ENCODE data around the gene IAPP. TPM values are rescaled to one million over a fixed set of nuclear protein-coding genes. Genes with fewer than 3 reads are reported as not detected.

Gene IAPP
- total and polyA plus RNA-seq, 9 of the 15 experiments (the other 6 are each of a cell fraction or from before 2014, with no cell fraction given), result not detected

DNA sequence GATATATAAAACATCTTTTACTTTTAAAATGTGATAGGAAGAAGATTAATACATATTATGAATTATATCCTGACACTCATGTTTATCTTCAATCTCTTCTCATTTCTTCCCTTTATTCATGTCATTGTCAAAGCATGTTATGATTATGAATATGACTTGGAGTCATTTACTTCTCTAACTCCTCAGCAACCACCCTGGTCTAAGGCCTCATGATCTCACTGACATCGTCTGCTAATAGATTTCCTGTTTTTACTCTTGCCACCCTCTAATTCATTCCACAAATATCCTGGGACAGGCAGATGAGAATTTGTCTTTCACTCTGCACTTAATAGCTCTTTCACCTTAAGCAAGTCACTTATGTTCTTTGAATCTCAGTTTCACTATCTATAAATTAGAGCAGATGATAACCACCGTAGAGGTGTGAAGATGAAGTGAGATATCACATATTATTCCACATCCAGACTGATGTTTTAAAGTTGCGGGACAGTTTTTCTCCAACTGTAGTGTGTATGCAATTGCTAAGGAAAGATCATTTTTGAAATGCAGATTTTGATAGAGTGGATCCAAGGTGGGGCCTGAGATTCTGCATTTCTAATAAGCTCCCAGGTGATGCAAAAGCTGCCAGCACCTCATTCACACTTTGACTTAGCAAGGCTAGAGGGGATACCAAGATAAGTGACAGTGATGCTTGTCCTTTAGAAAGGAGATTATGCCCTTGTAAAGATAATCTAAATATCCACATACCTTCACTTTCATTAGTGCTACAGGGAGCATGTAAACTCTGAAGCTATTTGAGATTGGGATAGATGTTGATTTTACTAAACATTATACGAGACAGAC, 3.3 kb upstream of the IAPP start:
- intact Hi-C loops (cut with micrococcal nuclease) (no loop called here), in situ Hi-C loops (cut with MboI) (no loop called here)
- Histone ChIP-seq H3K4me3 (no peak overlapping the region), H4K20me1 (replicated peaks; ENCODE audit: control insufficient read depth, insufficient read depth, low read length) (no peaks in the 10 kb centered on the region), H3K9ac (ENCODE audit: insufficient read depth in 1 of 2, low read depth in 2 of 2, low read length in 2 of 2) (no peak overlapping the region), H3K9me3 (replicated peaks; ENCODE audit: control insufficient read depth, insufficient read depth, low read depth, low read length) (no peaks in the 10 kb centered on the region), H3K27me3 (ENCODE audit: control insufficient read depth in 2 of 2, insufficient read depth in 2 of 2, low read length in 2 of 2) (no peaks in the 10 kb centered on the region), H3K36me3 (ENCODE audit: control insufficient read depth, insufficient read depth, low read length) (no peaks in the 10 kb centered on the region), H3K4me2 (ENCODE audit: insufficient read depth, low read length) (no peak overlapping the region), H3K27ac (ENCODE audit: extremely low read depth, low read depth, low read length) (no peak overlapping the region), H3K9me1 (ENCODE audit: control insufficient read depth, insufficient read depth, low read length) (no peaks in the 10 kb centered on the region), H3K79me2 (ENCODE audit: control insufficient read depth, insufficient read depth, low read length) (no peaks in the 10 kb centered on the region), H3K4me1 (replicated peaks in 1 of 2; ENCODE audit: control insufficient read depth in 2 of 2, insufficient read depth in 2 of 2, low read length in 2 of 2) (no peaks in the 10 kb centered on the region), H2AFZ (ENCODE audit: low read depth, low read length) (no peak overlapping the region)
- 50% methylated on average over 4 of the region's 4 CpGs for WGBS (ENCODE audit: insufficient coverage, low coverage, missing lambda C conversion rate)
- no peak for FAIRE-seq
- BruUV-seq (replicated peaks), result no TSS peak
- POLR2A ChIA-PET, result interaction anchor here (1.2 to 1.5 kb wide), 2 partner anchors 9 to 12 kb away, joined by 5 to 6 read pairs; no protein-coding TSS in a partner anchor
- ATAC-seq, result no peak
- CTCF ChIA-PET (ENCODE audit: low intra/inter-chr PET ratio), result no interaction called here
- no peak for DNase-seq (ENCODE audit: extremely low read depth in 1 of 4, low spot score in 3 of 4)
- TF ChIP-seq, protein P1, sequence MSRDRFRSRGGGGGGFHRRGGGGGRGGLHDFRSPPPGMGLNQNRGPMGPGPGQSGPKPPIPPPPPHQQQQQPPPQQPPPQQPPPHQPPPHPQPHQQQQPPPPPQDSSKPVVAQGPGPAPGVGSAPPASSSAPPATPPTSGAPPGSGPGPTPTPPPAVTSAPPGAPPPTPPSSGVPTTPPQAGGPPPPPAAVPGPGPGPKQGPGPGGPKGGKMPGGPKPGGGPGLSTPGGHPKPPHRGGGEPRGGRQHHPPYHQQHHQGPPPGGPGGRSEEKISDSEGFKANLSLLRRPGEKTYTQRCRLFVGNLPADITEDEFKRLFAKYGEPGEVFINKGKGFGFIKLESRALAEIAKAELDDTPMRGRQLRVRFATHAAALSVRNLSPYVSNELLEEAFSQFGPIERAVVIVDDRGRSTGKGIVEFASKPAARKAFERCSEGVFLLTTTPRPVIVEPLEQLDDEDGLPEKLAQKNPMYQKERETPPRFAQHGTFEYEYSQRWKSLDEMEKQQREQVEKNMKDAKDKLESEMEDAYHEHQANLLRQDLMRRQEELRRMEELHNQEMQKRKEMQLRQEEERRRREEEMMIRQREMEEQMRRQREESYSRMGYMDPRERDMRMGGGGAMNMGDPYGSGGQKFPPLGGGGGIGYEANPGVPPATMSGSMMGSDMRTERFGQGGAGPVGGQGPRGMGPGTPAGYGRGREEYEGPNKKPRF (IDR thresholded peaks at IDR 0.05; ENCODE audit: low read depth, low read length), result no peak
- no peak for TF ChIP-seq PTBP1 (IDR thresholded peaks at IDR 0.05; ENCODE audit: low read depth, low read length)
- TF ChIP-seq, protein P2, sequence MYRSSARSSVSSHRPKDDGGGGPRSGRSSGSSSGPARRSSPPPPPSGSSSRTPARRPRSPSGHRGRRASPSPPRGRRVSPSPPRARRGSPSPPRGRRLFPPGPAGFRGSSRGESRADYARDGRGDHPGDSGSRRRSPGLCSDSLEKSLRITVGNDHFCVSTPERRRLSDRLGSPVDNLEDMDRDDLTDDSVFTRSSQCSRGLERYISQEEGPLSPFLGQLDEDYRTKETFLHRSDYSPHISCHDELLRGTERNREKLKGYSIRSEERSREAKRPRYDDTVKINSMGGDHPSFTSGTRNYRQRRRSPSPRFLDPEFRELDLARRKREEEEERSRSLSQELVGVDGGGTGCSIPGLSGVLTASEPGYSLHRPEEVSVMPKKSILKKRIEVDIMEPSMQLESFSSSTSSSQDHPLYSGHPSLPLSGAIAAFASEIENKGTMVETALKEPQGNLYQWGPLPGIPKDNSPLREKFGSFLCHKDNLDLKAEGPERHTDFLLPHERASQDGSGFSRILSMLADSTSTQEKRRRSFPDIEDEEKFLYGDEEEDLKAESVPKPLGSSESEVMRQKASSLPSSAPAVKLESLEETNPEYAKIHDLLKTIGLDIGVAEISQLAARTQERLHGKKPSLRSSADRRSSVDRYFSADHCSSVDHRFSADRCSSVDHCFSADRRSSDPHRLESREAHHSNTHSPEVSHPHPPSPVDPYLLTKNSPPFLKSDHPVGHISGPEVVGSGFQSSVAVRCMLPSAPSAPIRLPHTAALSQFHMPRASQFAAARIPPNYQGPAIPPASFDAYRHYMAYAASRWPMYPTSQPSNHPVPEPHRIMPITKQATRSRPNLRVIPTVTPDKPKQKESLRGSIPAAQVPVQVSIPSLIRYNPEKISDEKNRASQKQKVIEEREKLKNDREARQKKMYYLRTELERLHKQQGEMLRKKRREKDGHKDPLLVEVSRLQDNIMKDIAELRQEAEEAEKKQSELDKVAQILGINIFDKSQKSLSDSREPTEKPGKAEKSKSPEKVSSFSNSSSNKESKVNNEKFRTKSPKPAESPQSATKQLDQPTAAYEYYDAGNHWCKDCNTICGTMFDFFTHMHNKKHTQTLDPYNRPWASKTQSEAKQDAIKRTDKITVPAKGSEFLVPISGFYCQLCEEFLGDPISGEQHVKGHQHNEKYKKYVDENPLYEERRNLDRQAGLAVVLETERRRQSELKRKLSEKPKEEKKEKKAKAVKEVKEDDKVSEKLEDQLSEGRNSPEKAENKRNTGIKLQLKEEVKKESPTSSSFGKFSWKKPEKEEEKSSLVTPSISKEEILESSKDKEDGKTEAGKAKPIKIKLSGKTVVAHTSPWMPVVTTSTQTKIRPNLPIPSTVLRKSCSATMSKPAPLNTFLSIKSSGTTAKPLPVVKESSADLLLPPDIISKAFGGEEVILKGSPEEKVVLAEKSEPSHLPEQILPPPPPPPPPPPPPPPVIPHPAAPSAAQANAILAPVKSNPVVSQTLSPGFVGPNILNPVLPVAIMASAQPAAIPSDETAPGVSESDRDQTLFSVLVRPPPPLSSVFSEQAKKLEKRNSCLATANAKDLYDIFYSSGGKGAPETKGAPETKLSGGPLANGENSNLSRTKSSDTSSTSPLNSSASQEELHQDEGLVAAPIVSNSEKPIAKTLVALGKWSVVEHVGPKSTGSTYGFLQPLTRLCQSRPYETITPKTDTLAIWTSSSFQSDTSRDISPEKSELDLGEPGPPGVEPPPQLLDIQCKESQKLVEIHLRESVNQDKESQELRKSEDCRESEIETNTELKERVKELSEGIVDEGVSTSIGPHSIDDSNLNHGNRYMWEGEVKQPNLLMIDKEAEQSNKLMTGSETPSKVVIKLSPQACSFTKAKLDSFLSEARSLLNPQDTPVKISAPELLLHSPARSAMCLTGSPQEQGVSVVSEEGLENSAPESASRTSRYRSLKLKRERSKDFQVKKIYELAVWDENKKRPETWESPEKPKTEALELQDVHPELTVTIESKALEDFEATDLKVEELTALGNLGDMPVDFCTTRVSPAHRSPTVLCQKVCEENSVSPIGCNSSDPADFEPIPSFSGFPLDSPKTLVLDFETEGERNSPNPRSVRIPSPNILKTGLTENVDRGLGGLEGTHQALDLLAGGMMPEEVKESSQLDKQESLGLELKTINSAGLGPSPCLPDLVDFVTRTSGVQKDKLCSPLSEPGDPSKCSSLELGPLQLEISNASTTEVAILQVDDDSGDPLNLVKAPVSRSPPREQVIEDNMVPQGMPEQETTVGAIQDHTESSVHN (IDR thresholded peaks at IDR 0.05; ENCODE audit: borderline replicate concordance in 1 of 2, low read depth in 1 of 2), result no peak
- no peak for TF ChIP-seq ZNF324 (CRISPR knock-in tag; IDR thresholded peaks at IDR 0.05)
- no peak for TF ChIP-seq HMGN3 (IDR thresholded peaks at IDR 0.05; ENCODE audit: borderline replicate concordance, extremely low read depth, insufficient read length, low read depth, low read length)
- TF ChIP-seq OTX1 (CRISPR knock-in tag; IDR thresholded peaks at IDR 0.05), result no peak
- TF ChIP-seq BACH1 (tag; IDR thresholded peaks at IDR 0.05), result no peak
- no peak for TF ChIP-seq ZNF707 (CRISPR knock-in tag; conservative IDR thresholded peaks at IDR 0.05)
- no peak for TF ChIP-seq ZNF239 (CRISPR knock-in tag; IDR thresholded peaks at IDR 0.05)
- no peak for TF ChIP-seq KAT8 (IDR thresholded peaks at IDR 0.05; ENCODE audit: low read depth)
